Measurements from ENCODE around the gene SLFN11.

- TF ChIP-seq CTCF (IDR thresholded peaks at IDR 0.05; ENCODE audit: insufficient read depth, low read length, poor library complexity, severe bottlenecking) (no peak), EZH2phosphoT487 (conservative IDR thresholded peaks at IDR 0.05; ENCODE audit: low read length) (no peak)
Observed at GRCh38 chr17:35344262-35344661, 29.2 kb downstream of the SLFN11 start.
